GM21529 (cell line): ENCODE measurements around the gene AKR1A1.
"Not testable (repeated sequence)": the region's sequence is repeated elsewhere in the genome, so short reads cannot be mapped to it uniquely, and the experiment has no call there.

ENCODE experiments used
- ATAC-seq: cut with Tn5 transposase; IDR thresholded peaks from one replicate; pipeline ENCODE4 v1.9.1; 2021; ENCODE audit not compliant: unreplicated experiment

AKR1A1 gene

DNA sequence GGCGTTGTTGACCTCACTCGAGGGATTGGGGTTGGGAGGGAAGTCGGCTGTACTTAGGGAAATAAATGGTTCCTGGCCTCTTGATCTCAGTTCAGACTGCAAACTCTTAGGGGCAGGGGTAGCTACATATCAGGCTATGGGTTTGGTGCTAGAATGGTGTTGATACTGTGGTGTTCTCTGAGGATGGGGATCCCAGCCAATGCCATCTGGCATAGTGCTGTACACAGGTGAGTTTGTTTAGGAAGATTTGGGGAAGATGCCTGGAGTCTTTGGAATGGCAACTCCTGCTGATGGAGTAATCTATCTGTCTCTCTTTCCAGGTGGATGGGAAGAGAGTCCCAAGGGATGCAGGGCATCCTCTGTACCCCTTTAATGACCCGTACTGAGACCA lies 18.9 kb downstream of the AKR1A1 start:
- no peak for ATAC-seq

DNA sequence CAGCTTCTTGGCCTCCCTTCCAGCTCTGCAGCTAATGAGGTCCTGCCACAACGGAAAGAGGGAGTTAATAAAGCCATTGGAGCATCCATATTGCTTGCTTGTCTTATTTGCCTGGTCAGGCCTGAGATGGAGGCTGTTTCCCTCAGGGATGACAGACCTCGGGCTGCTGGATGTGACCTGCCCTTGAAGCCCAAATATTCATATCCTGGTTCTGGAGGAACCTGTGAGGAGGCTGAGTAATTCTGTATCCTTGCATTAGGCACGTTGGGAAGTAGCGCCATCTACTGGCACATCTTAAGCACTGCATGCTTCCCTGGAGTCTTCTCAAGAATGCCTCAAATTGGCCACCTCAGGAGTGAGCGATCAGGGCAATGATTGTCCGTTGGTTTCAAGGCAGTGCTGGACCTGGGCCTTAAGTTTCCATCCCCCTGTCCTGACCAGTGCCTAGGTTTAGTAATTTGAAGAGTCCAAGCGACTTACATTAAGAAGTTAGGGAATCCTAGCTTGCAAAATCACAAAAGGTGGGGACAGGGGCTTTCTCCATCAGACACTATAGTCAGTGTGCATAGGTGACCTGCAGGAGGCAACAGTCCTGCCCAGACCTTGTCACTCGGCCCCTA lies 19.4 kb downstream of the AKR1A1 start:
- peak; percentile 67 for ATAC-seq

DNA sequence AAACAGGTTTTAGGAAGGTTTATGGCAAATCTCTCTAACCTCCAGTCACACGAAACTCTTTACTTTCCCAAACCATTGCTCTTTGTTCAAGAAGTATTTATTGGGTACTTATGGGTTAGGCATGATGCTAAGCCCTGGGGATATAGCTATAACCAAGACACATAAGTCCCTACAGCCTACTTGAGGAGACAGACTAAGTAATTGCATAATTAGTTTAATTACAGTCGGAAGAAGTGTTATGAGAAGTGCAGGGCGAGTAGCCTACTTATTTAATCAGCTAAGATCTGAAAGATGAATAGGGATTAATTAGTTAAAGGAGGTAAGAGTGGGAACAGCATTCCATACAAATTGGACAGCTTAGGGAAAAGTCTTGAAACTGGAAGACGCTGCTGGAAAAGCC lies 20.0 kb downstream of the AKR1A1 start:
- ATAC-seq, result no peak

DNA sequence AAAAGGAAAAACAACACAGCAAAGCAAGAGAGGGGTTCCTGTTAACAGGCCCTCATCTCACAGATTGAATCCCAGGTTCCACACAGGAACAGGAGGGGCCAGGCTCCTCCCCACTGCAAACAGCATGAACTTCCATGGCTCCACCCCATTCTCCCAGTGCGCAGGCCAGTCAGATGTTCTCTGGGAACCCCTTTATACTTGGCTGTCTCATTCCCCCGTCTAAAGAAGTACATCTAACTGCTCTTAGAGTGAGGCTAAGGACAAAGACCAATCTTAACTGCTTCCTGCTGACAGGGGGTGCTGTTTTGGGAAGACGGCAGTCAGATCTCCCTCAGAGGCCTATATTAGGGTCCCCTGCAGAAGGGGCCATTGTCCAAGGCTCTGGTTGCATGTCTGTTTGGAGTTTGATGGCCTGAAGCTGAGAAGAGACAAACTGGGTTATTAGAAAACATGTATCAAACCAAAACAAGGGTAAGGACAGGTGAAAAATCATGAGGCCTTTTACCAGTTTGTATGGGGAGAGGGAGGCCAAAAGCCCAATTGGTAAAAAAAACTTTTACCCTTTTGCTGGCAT lies 22.7 kb downstream of the AKR1A1 start:
- ATAC-seq, result no peak

DNA sequence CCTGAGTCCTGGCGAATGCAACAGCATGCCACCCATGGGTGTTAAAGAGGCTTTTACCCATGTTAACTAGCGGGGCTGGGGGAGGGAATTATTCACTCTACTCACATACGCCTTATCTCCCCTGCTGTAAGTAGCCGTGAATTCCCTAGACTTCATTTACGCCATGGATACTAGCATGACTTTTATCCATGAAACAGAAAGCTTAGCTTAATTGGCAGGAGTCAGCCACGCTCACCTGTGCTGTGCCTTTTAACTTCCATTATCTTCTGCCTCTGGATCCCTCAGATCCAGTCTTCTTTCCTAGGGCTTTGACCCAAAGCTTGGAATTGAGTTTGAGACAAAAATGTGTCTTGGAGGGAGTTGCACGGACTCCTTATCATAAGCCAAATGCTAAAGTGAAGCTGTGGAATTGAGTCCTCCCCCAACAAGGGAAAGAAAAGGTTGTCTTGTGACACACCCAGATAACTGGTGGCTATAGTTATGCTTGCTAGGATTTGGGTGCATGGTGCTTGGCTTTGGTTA lies 23.5 kb downstream of the AKR1A1 start:
- ATAC-seq, result no peak

DNA sequence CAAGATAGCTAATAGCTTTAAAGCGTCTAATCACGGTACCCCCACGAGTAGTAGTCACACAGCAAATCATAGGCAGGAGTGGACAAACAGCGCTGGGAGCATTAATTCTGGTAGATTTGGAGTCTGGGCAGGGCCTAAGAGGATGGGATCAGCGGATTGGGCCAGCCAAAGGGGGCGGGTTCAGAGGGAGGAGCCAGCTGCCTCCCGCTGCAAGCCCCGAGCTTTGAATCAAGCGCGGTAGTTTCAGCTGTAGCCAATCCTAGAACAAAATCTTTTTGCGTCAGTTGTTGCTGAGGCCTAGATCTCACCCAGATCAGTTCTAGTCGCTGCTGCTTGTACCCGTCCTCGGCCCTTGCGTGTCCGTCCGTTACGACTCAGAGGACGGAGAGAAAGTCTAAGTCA lies 32.6 kb downstream of the AKR1A1 start:
- ATAC-seq, result peak; percentile 75

DNA sequence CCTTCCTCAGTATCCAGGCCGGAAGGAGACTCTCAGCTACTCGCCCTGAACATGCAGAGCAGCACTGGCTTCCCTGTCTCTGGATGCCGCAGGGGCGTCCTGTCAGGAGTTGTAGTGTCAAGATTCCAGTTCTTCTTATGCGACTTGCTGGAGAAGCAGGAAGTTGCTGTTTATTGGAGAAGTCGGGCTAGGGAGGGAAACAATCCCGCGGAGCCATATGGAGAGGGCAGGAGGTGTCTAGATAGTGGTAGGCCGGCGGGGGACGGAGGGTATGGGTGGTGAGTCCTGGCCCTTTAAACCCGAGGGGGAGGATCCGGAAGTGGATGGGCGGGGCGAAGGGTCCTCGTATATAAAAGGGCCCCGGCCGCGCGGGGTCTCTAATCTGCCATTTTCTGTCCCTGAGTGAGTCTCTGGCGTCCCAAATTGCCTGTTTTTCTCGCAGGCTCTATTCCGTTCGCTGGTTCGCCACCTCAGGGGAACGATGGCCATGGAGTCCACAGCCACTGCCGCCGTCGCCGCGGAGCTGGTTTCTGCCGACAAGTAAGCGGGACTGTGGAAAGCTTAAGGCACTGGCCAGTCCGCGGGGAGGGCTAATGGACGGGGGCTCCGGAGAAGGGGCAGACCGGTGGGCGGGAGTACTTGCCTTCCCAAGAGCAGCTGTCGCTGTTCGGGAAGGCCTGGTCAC lies 33.2 kb downstream of the AKR1A1 start, which contains the start of gene NASP:
TSS of gene NASP (plus strand) at position 376 of the 685 bp plus-strand sequence. CDS start at position 482, 106 bp downstream.
- peak; percentile 41 for ATAC-seq

DNA sequence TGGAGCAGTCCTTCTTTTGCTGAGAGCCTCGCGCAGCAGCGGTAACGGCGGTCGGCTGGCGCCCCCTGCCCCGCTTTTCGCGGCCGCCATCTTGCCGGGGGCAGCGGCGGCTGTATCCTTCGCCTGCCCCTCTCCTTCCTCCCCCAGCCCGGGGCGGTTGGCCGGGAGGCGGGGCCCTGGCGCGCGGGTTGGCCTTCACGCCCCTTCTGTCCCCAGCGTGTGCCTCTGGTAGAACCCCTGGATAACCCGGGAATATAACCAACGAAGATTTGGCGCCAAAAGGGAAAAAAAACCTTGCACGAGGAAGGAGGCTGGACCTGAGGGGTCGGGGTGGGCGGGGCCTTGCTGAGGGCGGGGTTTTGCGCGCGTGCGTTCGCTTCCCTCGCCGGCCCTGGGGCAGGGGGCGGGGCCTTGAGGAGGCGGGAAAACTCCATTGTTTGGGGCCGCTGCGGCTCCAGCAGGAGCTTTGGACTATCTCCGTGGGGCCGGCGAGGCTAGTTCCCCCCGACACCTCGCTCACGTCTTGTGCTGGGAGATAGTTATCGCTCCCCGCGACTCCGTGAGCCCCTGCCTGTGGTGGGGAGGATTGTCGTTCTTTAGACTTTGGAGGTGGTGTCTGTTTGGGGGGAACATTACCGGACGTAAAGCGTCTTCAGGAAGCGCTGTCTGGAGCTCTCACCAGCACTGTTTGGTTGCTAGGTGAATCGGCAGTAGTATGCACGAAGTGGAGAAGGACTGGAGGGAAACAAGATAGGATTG lies 33.9 kb downstream of the AKR1A1 start:
- peak; percentile 34 for ATAC-seq

DNA sequence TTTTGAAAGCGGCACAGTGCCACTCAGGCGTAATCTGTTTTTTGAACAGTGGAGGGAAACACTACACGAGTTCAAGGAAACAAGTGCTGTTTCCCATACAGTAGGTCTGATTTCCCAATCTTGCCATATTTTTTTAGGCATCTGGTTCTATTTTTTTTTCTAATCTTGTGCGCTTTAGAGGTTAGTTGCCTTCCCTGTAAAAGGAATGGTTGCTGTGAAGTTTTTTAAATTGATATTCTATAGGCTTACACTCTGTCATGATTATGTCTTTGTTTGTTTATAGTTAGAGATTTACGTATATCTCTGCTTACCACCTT lies 34.4 kb downstream of the AKR1A1 start:
- ATAC-seq, result no peak

DNA sequence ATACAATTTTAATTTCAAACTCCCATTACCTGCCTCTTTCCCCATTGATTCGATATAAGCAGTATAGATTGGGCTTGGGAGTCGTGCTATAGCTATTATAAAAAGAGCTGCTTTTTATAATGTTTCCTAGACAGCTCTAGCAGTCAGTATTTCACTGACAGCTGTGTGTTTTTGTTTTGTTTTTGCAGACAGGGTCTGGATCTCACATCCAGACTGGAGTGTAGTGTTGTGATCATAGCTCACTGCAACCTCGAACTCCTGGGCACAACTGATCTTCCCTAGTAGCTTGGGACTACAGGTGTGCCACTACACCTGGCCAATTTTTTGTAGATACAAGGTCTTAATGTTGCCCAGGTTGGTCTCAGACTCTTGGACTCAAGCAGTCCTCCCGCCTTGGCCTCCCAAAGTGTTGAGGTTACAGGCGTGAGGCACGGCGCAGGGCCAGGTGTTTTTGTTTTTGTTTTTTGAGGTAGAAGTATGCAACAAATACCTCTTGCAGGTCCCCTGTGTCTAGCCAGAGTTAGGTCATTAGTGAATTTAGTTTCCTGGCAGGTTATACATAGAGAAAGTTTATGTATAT lies 35.0 kb downstream of the AKR1A1 start:
- no peak for ATAC-seq

DNA sequence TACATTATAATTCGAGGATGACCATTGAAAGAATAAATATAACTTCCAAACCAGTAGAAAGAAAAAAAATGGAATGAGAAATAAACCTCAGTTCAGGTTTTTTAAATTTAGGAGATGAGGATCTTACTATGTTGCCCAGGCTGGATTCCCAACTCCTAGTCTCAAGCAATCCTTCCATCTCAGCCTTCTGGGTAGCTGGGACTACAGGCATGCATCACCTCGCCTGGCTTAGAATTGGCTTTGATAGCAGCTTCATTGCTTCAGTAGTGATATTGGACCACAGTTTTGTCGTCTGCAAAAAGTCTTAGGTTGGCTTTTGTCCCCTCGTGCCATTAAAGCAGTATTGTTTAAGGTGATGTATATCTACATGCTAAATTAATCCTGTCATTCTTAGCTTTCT lies 36.1 kb downstream of the AKR1A1 start:
- no peak for ATAC-seq

DNA sequence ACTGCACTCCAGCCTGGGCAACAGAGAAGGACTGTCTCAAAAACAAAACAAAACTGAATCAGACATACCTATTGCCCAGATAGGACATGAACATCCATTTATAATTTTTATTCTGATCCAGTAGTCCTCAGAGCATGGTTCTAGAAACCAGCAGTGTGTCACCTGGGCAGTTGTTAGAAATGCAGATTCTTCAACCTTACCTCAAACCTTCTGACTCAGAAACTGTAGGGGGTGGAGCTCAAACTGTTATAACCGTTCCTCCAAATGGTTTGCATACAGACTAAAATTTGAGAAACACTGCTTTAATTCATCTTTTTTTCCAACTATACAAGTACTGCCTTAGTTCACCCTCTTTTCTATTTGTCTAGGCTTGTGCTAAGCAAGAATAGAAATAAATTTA lies 39.2 kb downstream of the AKR1A1 start:
- ATAC-seq, result no peak

DNA sequence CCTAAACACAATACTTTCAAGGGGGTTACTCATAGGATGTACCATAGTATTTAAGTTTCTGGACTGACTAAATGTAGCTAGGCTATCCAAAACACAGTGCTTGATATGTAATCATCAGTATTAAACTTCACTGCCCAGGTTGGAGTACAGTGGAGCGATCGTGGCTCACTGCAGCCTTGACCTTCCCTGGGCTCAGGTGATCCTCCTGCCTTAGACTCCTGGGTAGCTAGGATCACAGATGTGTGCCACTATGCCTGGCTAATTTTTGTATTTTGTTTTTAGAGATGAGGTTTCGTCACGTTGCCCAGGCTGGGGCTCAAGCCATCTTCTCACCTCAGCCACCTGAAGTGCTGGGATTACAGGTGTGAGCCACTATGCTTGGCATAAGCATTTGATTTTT lies 43.8 kb downstream of the AKR1A1 start:
- ATAC-seq, result no peak

DNA sequence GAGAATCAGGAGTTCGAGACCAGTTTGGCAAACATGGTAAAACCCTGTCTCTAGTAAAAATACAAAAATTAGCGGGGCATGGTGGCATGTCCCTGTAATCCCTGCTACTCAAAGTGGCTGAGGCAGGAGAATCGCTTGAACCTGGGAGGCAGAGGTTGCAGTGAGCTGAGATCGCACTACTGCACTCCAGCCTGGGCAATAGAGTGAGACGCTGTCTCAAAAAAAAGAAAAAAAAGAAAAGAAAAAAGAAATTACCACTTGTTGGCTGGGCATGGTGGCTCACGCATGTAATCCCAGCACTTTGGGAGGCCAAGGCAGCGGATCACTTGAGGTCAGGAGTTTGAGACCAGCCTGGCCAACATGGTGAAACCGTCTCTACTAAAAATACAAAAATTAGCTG lies 46.1 kb downstream of the AKR1A1 start:
- not testable (repeated sequence) for ATAC-seq

DNA sequence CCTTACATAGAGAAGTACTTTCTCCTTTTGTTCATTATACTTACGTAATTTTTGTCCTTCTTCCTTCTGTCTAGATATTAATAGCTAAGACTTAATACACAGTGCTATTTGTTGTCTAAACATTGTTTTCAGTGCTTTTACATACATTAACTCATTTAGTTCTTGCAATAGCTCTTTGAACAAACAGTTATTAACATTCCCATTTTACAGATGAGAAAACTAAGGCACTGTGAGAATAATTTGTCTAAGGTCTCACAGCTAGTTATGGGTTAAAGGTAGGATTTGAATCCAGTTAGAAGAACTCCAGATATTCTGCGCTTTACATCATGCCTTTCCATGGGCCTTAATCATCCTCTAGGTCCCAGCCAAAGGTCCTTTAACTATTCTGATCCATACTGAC lies 53.6 kb downstream of the AKR1A1 start:
- no peak for ATAC-seq

DNA sequence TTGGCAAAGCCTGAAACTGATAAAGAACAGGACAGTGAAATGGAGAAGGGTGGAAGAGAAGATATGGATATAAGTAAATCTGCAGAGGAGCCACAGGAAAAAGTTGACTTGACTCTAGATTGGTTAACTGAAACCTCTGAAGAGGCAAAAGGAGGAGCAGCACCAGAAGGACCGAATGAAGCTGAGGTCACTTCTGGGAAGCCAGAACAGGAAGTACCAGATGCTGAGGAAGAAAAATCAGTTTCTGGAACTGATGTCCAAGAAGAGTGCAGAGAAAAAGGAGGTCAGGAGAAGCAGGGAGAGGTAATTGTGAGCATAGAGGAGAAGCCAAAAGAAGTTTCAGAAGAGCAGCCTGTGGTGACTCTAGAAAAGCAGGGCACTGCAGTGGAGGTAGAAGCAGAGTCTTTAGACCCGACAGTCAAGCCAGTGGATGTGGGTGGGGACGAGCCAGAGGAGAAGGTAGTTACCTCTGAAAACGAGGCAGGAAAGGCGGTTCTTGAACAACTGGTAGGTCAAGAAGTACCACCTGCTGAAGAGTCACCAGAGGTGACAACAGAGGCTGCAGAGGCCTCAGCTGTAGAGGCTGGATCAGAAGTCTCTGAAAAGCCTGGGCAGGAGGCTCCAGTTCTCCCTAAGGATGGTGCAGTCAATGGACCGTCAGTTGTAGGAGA lies 56.9 kb downstream of the AKR1A1 start:
- no peak for ATAC-seq

DNA sequence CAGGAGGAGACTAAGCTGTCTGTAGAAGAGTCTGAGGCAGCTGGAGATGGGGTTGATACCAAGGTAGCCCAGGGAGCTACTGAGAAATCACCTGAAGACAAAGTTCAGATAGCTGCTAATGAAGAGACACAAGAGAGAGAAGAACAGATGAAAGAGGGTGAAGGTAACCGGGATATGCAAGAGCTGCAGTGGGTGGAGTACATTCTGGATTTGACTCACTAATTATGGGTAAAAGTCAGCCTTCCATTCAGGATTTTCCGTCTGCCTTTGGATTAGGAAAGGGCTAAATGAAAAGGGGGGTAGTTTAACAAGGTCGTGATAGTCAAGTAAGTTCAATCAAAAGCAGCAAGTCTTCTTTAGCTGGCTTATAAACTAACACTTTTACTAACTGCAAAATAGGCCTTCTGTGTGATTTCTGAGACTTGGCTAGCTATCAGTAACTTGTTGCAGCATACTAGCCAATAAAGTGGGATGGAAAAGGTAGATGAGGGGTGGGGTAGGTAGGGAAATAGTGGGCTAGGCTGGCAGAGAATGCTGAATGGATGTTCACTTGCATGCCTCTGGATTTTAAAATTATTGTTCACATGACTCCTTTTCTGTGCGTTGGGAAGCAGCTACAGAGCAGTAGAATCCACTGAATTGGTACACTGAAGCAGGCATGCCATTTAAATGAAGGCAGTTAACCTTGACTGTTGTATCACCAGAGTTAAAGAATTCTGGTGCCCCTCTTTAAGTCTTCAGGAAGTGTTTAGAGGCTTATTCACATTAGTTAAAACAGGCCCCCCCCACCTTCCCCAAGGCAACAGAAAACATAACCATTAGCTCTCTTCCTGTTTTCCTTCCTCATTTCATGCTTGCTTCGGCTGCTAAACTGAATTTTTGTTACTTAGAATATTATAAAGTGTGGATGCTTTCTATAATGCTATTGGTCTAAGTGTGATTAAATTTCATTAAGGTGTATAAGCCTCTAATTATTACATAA lies 57.8 kb downstream of the AKR1A1 start:
- no peak for ATAC-seq

DNA sequence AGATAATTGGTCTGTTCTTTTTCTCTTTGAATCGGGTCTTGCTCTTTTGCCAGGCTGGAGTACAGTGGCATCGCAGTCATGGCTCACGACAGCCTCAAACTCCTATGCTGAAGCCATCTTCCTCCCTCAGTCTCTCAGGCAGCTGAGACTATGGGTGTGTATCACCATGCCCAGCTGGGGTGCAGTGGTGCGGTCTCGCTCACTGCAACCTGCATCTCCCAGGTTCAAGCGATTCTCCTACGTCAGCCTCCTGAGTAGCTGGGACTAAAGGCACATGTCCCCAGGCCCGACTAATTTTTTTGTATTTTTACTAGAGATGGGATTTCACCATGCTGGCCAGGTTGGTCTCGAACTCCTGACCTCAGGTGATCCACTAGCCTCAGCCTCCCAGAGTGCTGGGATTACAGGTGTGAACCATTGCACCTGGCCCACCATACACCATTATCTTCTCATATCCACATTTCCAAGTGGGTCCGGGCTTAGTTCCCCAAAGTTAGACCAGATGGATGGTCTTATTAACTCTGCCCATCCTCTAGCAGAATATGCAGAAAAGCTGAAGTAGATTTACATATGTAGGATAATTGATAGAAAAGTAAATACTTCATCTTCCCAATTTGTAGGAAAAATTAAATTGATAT lies 60.1 kb downstream of the AKR1A1 start:
- no peak for ATAC-seq

DNA sequence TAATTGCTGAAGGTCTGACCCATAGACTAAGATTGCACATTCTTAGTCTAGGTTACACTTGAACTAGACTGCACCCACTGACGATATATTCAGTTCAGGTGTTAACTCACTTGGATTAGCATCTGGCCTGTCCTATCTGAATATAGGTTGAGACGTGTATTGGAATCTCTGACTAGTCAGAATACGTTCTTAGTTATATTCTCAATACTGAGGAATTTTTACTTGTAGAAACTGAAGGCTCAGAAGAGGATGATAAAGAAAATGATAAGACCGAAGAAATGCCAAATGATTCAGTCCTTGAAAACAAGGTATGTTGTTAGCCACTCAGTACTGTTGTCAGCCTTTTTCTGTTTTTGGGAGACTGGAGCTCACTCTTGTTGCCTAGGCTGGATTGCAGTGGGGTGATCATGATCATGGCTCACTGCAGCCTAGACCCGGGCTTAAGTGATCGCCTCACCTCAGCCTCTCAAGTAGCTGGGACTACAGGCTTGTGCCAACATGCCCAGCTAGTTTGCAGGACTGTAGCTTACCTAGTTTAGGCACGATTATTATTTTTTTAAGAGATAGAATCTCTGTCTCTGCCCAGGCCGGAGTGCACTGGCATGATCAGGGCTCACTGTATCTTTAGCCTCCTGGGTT lies 62.4 kb downstream of the AKR1A1 start:
- ATAC-seq, result no peak
